ENCODE data around the gene CRYBA4. TPM values are rescaled to one million over a fixed set of nuclear protein-coding genes. Genes with fewer than 3 reads are reported as not detected.
A peak's percentile ranks its signal among the peaks of the same experiment; 100 is the strongest.

Gene CRYBA4
- polyA plus RNA-seq, 1 donor, result 0.06 TPM

DNA sequence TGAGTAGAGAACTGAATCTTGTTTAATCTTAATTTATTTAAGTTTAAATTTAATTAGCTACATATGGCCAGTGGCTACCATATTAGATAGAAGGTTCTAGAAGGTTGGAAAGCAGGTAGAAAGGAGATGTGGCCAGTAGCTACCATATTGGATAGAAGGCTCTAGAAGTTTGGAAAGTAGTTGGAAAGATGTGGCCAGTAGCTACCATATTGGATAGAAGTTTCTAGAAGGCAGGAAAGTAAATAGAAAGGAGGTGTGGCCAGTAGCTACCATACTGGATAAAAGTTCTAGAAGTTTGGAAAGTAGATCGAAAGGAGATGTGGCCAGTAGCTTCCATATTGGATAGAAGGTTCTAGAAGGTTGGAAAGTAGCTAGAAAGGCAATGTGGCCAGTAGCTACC, 2.2 kb downstream of the CRYBA4 start:
- WGBS (ENCODE audit: insufficient coverage, low lambda C conversion rate), result no CpG with 5 or more reads among the region's 1 CpG

GRCh38 chr22:26624803-26625202, 3.0 kb downstream of the CRYBA4 start:
- peaks cover 14% of the 10 kb centered on the region for H3K4me1 ChIP-seq (ENCODE audit: control insufficient read depth, insufficient read depth, low read length)
- no CpG with 5 or more reads among the region's 12 CpGs for WGBS (ENCODE audit: insufficient coverage, low lambda C conversion rate)
- H3K36me3 ChIP-seq (ENCODE audit: control insufficient read depth, insufficient read depth, low read length), result no peaks in the 10 kb centered on the region
- no peaks in the 10 kb centered on the region for H3K27me3 ChIP-seq (ENCODE audit: control insufficient read depth, insufficient read depth, low read length)
- no peak for DNase-seq
- no peak overlapping the region for H3K27ac ChIP-seq (ENCODE audit: low read length)
- H3K9me3 ChIP-seq (ENCODE audit: control insufficient read depth, low read depth, low read length), result no peaks in the 10 kb centered on the region
- no peak overlapping the region for H3K4me3 ChIP-seq (ENCODE audit: low read length)

More for the DNA sequence above, 2.2 kb downstream of the CRYBA4 start:
- Histone ChIP-seq H3K36me3 (ENCODE audit: control insufficient read depth, insufficient read depth, low read length) (no peaks in the 10 kb centered on the region), H3K4me3 (ENCODE audit: low read length) (no peak overlapping the region), H3K27me3 (ENCODE audit: control insufficient read depth, insufficient read depth, low read length) (no peaks in the 10 kb centered on the region), H3K4me1 (ENCODE audit: control insufficient read depth, insufficient read depth, low read length) (peaks cover 8% of the 10 kb centered on the region), H3K9me3 (ENCODE audit: control insufficient read depth, low read depth, low read length) (no peaks in the 10 kb centered on the region), H3K27ac (ENCODE audit: low read length) (no peak overlapping the region)
- DNase-seq, result no peak

- Histone ChIP-seq H3K27ac (ENCODE audit: low read length) (no peak overlapping the region), H3K27me3 (ENCODE audit: control insufficient read depth, insufficient read depth, low read length) (no peaks in the 10 kb centered on the region), H3K9me3 (ENCODE audit: control insufficient read depth, low read depth, low read length) (no peaks in the 10 kb centered on the region), H3K4me1 (ENCODE audit: control insufficient read depth, insufficient read depth, low read length) (peaks cover 14% of the 10 kb centered on the region), H3K4me3 (ENCODE audit: low read length) (no peak overlapping the region), H3K36me3 (ENCODE audit: control insufficient read depth, insufficient read depth, low read length) (no peaks in the 10 kb centered on the region)
- no peak for DNase-seq
- 80% methylated on average over 4 of the region's 18 CpGs for whole genome bisulfite sequencing (ENCODE audit: insufficient coverage, low lambda C conversion rate)
Measured at GRCh38 chr22:26629988-26630761, 8.4 kb downstream of the CRYBA4 start.

GRCh38 chr22:26631282-26631681, 9.5 kb downstream of the CRYBA4 start:
- no peak overlapping the region for H3K4me3 ChIP-seq (ENCODE audit: low read length)
- WGBS (ENCODE audit: insufficient coverage, low lambda C conversion rate), result no CpG with 5 or more reads among the region's 4 CpGs
- H3K27ac ChIP-seq (ENCODE audit: low read length), result no peak overlapping the region
- no peaks in the 10 kb centered on the region for H3K36me3 ChIP-seq (ENCODE audit: control insufficient read depth, insufficient read depth, low read length)
- DNase-seq, result no peak
- no peaks in the 10 kb centered on the region for H3K9me3 ChIP-seq (ENCODE audit: control insufficient read depth, low read depth, low read length)
- H3K27me3 ChIP-seq (ENCODE audit: control insufficient read depth, insufficient read depth, low read length), result no peaks in the 10 kb centered on the region
- peaks cover 14% of the 10 kb centered on the region for H3K4me1 ChIP-seq (ENCODE audit: control insufficient read depth, insufficient read depth, low read length)

GRCh38 chr22:26632422-26633155, 10.8 kb downstream of the CRYBA4 start:
- DNase-seq, result no peak
- Histone ChIP-seq H3K9me3 (ENCODE audit: control insufficient read depth, low read depth, low read length) (no peaks in the 10 kb centered on the region), H3K36me3 (ENCODE audit: control insufficient read depth, insufficient read depth, low read length) (no peaks in the 10 kb centered on the region), H3K27ac (ENCODE audit: low read length) (no peak overlapping the region), H3K4me3 (ENCODE audit: low read length) (no peak overlapping the region), H3K4me1 (ENCODE audit: control insufficient read depth, insufficient read depth, low read length) (peaks cover 14% of the 10 kb centered on the region), H3K27me3 (ENCODE audit: control insufficient read depth, insufficient read depth, low read length) (no peaks in the 10 kb centered on the region)
- WGBS (ENCODE audit: insufficient coverage, low lambda C conversion rate), result no CpG with 5 or more reads among the region's 8 CpGs

- Histone ChIP-seq H3K27me3 (ENCODE audit: control insufficient read depth, insufficient read depth, low read length) (no peaks in the 10 kb centered on the region), H3K4me3 (ENCODE audit: low read length) (no peak overlapping the region), H3K27ac (ENCODE audit: low read length) (no peak overlapping the region), H3K36me3 (ENCODE audit: control insufficient read depth, insufficient read depth, low read length) (no peaks in the 10 kb centered on the region), H3K4me1 (ENCODE audit: control insufficient read depth, insufficient read depth, low read length) (peaks cover 4% of the 10 kb centered on the region), H3K9me3 (ENCODE audit: control insufficient read depth, low read depth, low read length) (no peaks in the 10 kb centered on the region)
- DNase-seq, result no peak
- WGBS (ENCODE audit: insufficient coverage, low lambda C conversion rate), result no CpG with 5 or more reads among the region's 3 CpGs
Measured at GRCh38 chr22:26634189-26634588, 12.4 kb downstream of the CRYBA4 start.

GRCh38 chr22:26635117-26635516, 13.4 kb downstream of the CRYBA4 start:
- DNase-seq, result no peak
- no peaks in the 10 kb centered on the region for H3K4me1 ChIP-seq (ENCODE audit: control insufficient read depth, insufficient read depth, low read length)
- 85% methylated on average over 2 of the region's 2 CpGs for WGBS (ENCODE audit: insufficient coverage, low lambda C conversion rate)
- H3K4me3 ChIP-seq (ENCODE audit: low read length), result no peak overlapping the region
- H3K9me3 ChIP-seq (ENCODE audit: control insufficient read depth, low read depth, low read length), result no peaks in the 10 kb centered on the region
- no peaks in the 10 kb centered on the region for H3K36me3 ChIP-seq (ENCODE audit: control insufficient read depth, insufficient read depth, low read length)
- H3K27ac ChIP-seq (ENCODE audit: low read length), result no peak overlapping the region
- no peaks in the 10 kb centered on the region for H3K27me3 ChIP-seq (ENCODE audit: control insufficient read depth, insufficient read depth, low read length)

DNA sequence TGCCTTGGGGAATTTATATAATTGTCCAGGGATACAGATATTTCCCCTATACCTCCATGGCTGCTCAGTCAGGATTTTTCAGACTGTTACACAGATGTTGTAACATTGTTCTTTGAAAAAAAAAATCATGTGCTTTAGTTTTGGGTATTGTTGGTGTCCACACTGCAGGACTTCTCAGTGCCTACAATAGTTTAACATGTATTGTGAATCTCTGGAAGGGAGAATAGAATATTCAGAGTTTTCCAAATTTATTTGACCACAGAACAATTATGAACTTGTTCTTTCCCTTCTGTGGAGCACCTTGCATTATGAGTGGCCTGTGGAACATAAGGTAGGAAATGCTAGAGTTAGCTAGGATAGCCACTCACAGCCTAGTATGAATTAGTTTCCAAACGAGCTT, 14.5 kb downstream of the CRYBA4 start:
- WGBS (ENCODE audit: insufficient coverage, low lambda C conversion rate), result 100% methylated on average over 1 of the region's 1 CpG
- no peaks in the 10 kb centered on the region for H3K36me3 ChIP-seq (ENCODE audit: control insufficient read depth, insufficient read depth, low read length)
- H3K27me3 ChIP-seq (ENCODE audit: control insufficient read depth, insufficient read depth, low read length), result no peaks in the 10 kb centered on the region

DNA sequence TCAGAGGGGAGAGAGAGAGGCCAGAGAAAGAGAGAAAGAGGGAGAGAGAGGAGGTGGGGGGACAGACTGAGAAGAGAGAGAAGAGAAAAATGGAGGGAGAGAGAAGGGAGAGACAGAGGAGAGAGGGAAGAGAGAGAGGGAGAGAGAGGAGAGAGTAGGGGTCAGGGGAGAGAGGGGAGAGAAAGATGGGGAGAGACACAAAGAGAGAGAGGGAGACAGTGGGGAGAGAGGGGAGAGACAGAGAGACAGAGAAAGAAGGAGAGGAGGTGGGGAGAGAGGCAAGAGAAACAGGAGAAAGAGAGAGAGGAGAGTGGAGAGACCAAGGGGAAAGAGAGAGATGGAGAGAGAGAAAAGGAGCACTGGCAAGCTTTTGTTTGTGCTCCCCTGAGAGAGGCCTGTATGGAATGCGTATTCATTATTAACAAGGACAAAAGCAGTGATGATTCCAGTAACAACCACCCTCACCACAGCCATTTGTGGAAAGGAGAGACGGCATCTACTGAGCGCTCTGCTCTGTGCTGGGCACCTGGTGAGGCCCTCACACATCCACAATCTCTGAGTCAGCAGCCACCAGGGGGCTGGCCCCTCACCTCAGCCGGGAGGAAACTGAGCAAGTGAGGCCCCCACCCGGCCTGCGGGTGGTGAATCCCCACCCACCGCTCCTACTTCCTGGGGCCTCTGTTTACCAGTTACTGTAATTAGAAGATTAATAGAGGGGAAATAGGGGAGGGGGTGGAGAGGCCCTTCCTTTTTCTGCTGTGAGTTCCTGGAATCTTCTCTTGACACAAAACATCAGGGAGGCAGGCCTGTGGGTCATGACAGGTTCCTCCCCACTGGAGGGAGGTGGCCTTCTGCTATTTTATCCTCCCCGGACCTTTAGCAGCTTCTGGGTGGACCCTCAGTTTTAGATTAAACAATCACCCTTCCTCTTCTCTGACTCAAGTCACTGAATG, 21.0 kb downstream of the CRYBA4 start:
- no peaks in the 10 kb centered on the region for H3K9me3 ChIP-seq (ENCODE audit: control insufficient read depth, low read depth, low read length)
- DNase-seq, result peak; percentile 23 to 51
- H3K27ac ChIP-seq (ENCODE audit: low read length), result no peak overlapping the region

More for the DNA sequence above, 14.5 kb downstream of the CRYBA4 start:
- Histone ChIP-seq H3K4me3 (ENCODE audit: low read length) (no peak overlapping the region), H3K4me1 (ENCODE audit: control insufficient read depth, insufficient read depth, low read length) (no peaks in the 10 kb centered on the region), H3K27ac (ENCODE audit: low read length) (no peak overlapping the region), H3K9me3 (ENCODE audit: control insufficient read depth, low read depth, low read length) (no peaks in the 10 kb centered on the region)
- DNase-seq, result no peak

More for the DNA sequence above, 21.0 kb downstream of the CRYBA4 start:
- no CpG with 5 or more reads among the region's 8 CpGs for WGBS (ENCODE audit: insufficient coverage, low lambda C conversion rate)
- peaks cover 16% of the 10 kb centered on the region for H3K4me1 ChIP-seq (ENCODE audit: control insufficient read depth, insufficient read depth, low read length)
- H3K27me3 ChIP-seq (ENCODE audit: control insufficient read depth, insufficient read depth, low read length), result peaks cover 10% of the 10 kb centered on the region
- H3K4me3 ChIP-seq (ENCODE audit: low read length), result no peak overlapping the region
- no peaks in the 10 kb centered on the region for H3K36me3 ChIP-seq (ENCODE audit: control insufficient read depth, insufficient read depth, low read length)

Data from large intestine (tissue), 3 donors.